ENCODE data around the gene CPA5. TPM values are rescaled to one million over a fixed set of nuclear protein-coding genes. Genes with fewer than 3 reads are reported as not detected.

The CPA5 gene
- total RNA-seq, 2 donors from 2014 or later: not detected

DNA sequence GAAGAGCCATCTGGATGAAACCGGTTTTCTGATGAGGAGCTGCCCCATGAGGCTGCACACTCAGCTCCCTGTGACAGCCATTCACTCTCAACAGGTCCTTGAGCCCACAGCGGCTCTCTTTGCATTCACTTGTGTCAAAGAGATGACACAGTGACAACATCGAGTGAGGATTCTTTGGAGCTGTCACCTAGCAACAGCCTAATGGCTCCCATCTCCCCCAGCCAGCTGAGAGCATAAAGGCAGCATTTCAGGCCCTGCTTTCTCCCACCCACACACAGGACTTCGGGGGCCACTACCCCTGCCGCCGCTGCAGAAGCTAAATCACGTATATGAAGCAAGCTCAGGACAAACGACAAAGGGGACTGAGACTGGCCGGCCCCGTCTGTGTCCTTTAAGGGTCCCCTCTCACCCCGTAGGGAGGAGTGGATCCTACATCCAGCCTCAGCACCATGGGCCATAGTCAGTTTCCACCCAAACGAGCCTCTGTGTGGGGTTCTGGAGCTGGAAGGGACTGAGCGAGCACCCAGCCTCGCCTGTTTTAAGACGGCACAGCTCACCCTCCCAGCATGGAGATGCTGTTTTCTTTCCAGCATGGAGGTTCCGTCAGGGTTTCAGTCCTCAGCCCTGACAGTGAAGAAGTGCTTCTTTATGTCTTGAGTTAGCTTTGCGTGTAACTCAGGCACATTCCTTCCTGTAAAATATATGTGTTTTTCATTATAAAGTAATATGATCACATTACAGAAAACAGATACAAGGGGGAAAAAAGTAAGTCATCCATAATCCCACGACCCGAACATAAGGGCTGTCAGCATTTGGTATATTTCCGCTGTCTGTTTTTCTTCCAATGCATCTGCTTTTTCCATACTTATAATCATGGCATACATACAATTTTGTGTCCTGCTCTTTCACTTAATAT, 46.7 kb upstream of the CPA5 start:
- no peak overlapping the region for H3K4me3 Mint-ChIP-seq
- H3K36me3 ChIP-seq (ENCODE audit: control insufficient read depth, insufficient read depth, low read length): no peaks in the 10 kb centered on the region
- no peak for DNase-seq
- H3K36me3 Mint-ChIP-seq (ENCODE audit: low read depth): no peaks in the 10 kb centered on the region
- peaks cover 3% of the 10 kb centered on the region for H3K27me3 Mint-ChIP-seq (ENCODE audit: insufficient read depth)
- 71 to 87% methylated on average over 11 to 19 of the region's 20 CpGs for WGBS, 2 experiments (ENCODE audit: insufficient coverage in 1 of 2, insufficient read length in 1 of 2)
- no peaks in the 10 kb centered on the region for H3K9me3 ChIP-seq (ENCODE audit: control insufficient read depth, low read length)
- no peak overlapping the region for H3K9ac ChIP-seq (ENCODE audit: extremely low read depth, low read length, poor library complexity, severe bottlenecking)
- H3K4me1 Mint-ChIP-seq: no peaks in the 10 kb centered on the region
- no peaks in the 10 kb centered on the region for H3K27me3 ChIP-seq (ENCODE audit: control insufficient read depth, insufficient read depth, low read length, poor library complexity, severe bottlenecking)
- H3K4me3 ChIP-seq (ENCODE audit: low read length): no peak overlapping the region
- peak overlapping the region; percentile 95 for H3K27ac ChIP-seq (ENCODE audit: low read depth, low read length)
- no peak overlapping the region for H3K27ac Mint-ChIP-seq
- TF ChIP-seq, protein P1, sequence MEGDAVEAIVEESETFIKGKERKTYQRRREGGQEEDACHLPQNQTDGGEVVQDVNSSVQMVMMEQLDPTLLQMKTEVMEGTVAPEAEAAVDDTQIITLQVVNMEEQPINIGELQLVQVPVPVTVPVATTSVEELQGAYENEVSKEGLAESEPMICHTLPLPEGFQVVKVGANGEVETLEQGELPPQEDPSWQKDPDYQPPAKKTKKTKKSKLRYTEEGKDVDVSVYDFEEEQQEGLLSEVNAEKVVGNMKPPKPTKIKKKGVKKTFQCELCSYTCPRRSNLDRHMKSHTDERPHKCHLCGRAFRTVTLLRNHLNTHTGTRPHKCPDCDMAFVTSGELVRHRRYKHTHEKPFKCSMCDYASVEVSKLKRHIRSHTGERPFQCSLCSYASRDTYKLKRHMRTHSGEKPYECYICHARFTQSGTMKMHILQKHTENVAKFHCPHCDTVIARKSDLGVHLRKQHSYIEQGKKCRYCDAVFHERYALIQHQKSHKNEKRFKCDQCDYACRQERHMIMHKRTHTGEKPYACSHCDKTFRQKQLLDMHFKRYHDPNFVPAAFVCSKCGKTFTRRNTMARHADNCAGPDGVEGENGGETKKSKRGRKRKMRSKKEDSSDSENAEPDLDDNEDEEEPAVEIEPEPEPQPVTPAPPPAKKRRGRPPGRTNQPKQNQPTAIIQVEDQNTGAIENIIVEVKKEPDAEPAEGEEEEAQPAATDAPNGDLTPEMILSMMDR (conservative IDR thresholded peaks at IDR 0.05): no peak
- H3K4me1 ChIP-seq (ENCODE audit: control insufficient read depth, insufficient read depth, low read length): no peaks in the 10 kb centered on the region
- peaks cover 16% of the 10 kb centered on the region for H3K9me3 Mint-ChIP-seq

DNA sequence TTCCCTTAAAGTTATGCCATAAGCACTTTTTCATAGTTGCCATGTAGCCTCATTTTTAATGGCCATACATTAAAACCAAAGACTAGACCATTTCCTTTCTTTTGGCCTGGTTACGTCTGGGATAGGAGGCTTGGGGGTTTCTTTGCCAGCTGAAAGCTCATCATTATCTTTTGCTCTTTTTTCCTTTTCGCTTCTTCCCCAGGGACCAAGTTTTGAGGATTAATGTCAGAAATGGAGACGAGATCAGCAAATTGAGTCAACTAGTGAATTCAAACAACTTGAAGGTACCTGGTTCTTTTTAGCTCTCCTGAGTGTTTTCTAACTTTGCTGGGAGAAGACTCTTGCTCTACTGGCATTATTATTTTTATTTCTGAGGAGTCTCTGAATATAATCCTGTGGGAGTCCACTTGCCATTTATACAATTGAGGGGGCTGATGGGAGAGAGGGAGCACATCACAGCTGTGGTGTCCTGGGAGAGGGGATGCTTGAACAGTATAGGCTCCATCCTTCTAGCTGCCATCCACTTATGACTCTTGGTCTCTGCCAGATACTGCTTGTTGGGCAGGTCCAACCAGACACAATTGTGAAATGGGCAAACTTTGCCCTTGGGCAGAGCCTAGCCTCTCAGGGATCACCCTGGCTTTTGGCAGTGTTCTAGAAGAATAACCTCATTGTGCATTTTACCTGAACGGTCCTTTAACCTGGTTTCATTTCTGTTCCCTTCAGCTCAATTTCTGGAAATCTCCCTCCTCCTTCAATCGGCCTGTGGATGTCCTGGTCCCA, 45.9 kb upstream of the CPA5 start:
- Mint-ChIP-seq H3K36me3 (ENCODE audit: low read depth) (no peaks in the 10 kb centered on the region), H3K27ac (no peak overlapping the region)
- peak overlapping the region; percentile 95 for H3K27ac ChIP-seq (ENCODE audit: low read depth, low read length)

DNA sequence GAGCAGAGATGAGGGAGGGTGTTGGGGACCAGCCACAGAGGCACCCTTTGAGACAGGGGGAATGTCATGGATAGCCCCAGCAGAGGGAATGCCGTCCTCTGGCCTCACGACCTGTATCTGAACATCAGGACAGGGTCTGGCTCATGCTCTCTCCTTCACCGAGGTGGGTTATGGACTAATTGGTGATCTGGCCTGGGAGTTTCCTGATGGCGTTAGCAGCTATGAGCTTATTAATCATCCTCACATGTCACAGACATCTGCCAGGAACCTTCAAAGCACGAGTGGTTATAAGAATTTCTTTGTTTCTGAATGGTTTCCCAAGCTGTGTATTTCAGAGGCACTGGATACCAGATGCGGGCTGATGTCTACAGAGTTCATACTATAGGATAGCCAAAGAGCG, 44.8 kb upstream of the CPA5 start:
- no peaks in the 10 kb centered on the region for H3K36me3 ChIP-seq (ENCODE audit: control insufficient read depth, insufficient read depth, low read length)
- Mint-ChIP-seq H3K4me1 (no peaks in the 10 kb centered on the region), H3K27me3 (ENCODE audit: insufficient read depth) (peaks cover 3% of the 10 kb centered on the region), H3K4me3 (no peak overlapping the region), H3K36me3 (ENCODE audit: low read depth) (no peaks in the 10 kb centered on the region), H3K9me3 (peaks cover 3% of the 10 kb centered on the region), H3K27ac (no peak overlapping the region)
- 83 to 93% methylated on average over 2 to 7 of the region's 7 CpGs for WGBS, 2 experiments (ENCODE audit: insufficient coverage in 1 of 2, insufficient read length in 1 of 2)
- TF ChIP-seq, protein P1 (conservative IDR thresholded peaks at IDR 0.05): no peak
- H3K9me3 ChIP-seq (ENCODE audit: control insufficient read depth, low read length): no peaks in the 10 kb centered on the region
- H3K4me3 ChIP-seq (ENCODE audit: low read length): no peak overlapping the region
- H3K27me3 ChIP-seq (ENCODE audit: control insufficient read depth, insufficient read depth, low read length, poor library complexity, severe bottlenecking): no peaks in the 10 kb centered on the region
- H3K4me1 ChIP-seq (ENCODE audit: control insufficient read depth, insufficient read depth, low read length): no peaks in the 10 kb centered on the region
- H3K9ac ChIP-seq (ENCODE audit: extremely low read depth, low read length, poor library complexity, severe bottlenecking): no peak overlapping the region
- no peak overlapping the region for H3K27ac ChIP-seq (ENCODE audit: low read depth, low read length)
- no peak for DNase-seq

More for the DNA sequence above, 45.9 kb upstream of the CPA5 start:
- Histone ChIP-seq H3K9ac (ENCODE audit: extremely low read depth, low read length, poor library complexity, severe bottlenecking) (no peak overlapping the region), H3K36me3 (ENCODE audit: control insufficient read depth, insufficient read depth, low read length) (no peaks in the 10 kb centered on the region), H3K4me3 (ENCODE audit: low read length) (no peak overlapping the region), H3K27me3 (ENCODE audit: control insufficient read depth, insufficient read depth, low read length, poor library complexity, severe bottlenecking) (no peaks in the 10 kb centered on the region), H3K9me3 (ENCODE audit: control insufficient read depth, low read length) (no peaks in the 10 kb centered on the region), H3K4me1 (ENCODE audit: control insufficient read depth, insufficient read depth, low read length) (no peaks in the 10 kb centered on the region)
- H3K4me3 Mint-ChIP-seq: no peak overlapping the region
- H3K27me3 Mint-ChIP-seq (ENCODE audit: insufficient read depth): peaks cover 3% of the 10 kb centered on the region
- no peak for DNase-seq
- TF ChIP-seq, protein P1 (conservative IDR thresholded peaks at IDR 0.05): no peak
- H3K4me1 Mint-ChIP-seq: no peaks in the 10 kb centered on the region
- 92% methylated on average over 5 of the region's 5 CpGs for WGBS, 2 experiments (ENCODE audit: insufficient coverage in 1 of 2, insufficient read length in 1 of 2)
- peaks cover 13% of the 10 kb centered on the region for H3K9me3 Mint-ChIP-seq

Data from endodermal cell (in vitro differentiated cells).